ENCODE measurements around the gene C1QTNF1. TPM values are rescaled to one million over a fixed set of nuclear protein-coding genes. Genes with fewer than 3 reads are reported as not detected.

Gene C1QTNF1
- polyA plus RNA-seq, 1 of the 3 experiments (the other 2 are of a cell fraction) = 14.3 TPM

DNA sequence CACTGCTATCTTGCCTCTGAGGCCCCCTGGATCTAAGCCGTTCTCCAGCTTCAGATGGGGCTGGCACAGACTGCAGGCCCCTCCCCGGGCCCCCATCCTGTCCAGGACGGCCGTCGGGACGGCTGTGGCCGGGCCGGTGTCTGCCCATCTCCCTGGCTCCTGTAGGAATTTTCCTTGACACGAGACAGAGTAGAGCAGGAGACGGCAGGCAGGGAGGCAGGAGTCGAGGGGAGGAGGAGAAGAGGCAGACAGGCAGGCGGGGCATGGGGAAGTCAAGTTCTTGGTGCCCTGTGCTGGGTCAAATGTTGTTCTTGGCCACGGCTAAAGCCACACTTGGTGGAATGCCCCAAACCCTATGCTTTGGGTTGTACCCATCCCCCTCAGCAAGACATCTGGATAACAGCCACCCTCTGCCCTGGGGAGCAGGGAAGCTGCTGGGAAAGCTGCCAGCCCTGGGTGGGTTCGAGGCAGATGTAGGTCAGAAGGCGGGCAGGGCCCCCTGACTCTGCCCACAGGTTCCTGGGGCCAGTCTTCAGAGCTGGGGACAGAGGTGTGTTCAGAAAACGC, 4.0 kb downstream of the C1QTNF1 start:
- Histone ChIP-seq H3K4me2 (peak overlapping the region; percentile 72), H3K9me3 (no peaks in the 10 kb centered on the region), H3F3A (replicated peaks; ENCODE audit: insufficient read depth) (no peaks in the 10 kb centered on the region), H3K27me3 (ENCODE audit: insufficient read depth) (no peaks in the 10 kb centered on the region), H3K9me2 (no peaks in the 10 kb centered on the region), H3K79me2 (ENCODE audit: insufficient read depth) (no peaks in the 10 kb centered on the region), H3K9ac (peak overlapping the region; percentile 23; the same call in 1 of the 2 replicates), H4K20me1 (ENCODE audit: insufficient read depth) (no peaks in the 10 kb centered on the region), H3K4me1 (ENCODE audit: control insufficient read depth in 1 of 2, insufficient read depth in 2 of 2, low read depth in 1 of 2, low read length in 1 of 2) (peaks cover 33 to 59% of the 10 kb centered on the region in 2 experiments), H3K36me3 (replicated peaks in 1 of 2; ENCODE audit: control insufficient read depth in 1 of 2, insufficient read depth in 2 of 2, low read length in 1 of 2) (no peaks in the 10 kb centered on the region), H3K27ac (ENCODE audit: low read depth in 2 of 2, low read length in 1 of 2) (peak overlapping the region; percentile 51 to 92; a peak in 3 of 4 replicates), H2AFZ (ENCODE audit: low read depth) (peak overlapping the region; percentile 48; the same call in 1 of the 2 replicates), H3K4me3 (ENCODE audit: low read depth in 2 of 2, low read length in 1 of 2) (peak overlapping the region in 1 of 2 experiments; percentile 19; a peak in 1 of 4 replicates)
- 27% methylated on average over 16 of the region's 16 CpGs for WGBS (ENCODE audit: low lambda C conversion rate)
- TF ChIP-seq RCOR1 (IDR thresholded peaks at IDR 0.05; ENCODE audit: low read length) (peak; percentile 94), NRF1 (IDR thresholded peaks at IDR 0.05; ENCODE audit: low read depth, low read length) (no peak), MEF2A (IDR thresholded peaks at IDR 0.05; ENCODE audit: borderline replicate concordance, low read depth) (no peak), NFIC (IDR thresholded peaks at IDR 0.05; ENCODE audit: borderline replicate concordance) (peak; percentile 83), ELF1 (IDR thresholded peaks at IDR 0.05) (no peak), GATA2 (CRISPR knock-in tag; IDR thresholded peaks at IDR 0.05) (peak; percentile 47), RXRA (IDR thresholded peaks at IDR 0.05; ENCODE audit: borderline replicate concordance, low read depth) (peak; percentile 43; the same call in 1 of the 2 replicates), CHD2 (IDR thresholded peaks at IDR 0.05; ENCODE audit: low read length, partially characterized antibody) (peak; percentile 97), FOXJ3 (CRISPR knock-in tag; IDR thresholded peaks at IDR 0.05) (no peak), EP300 (IDR thresholded peaks at IDR 0.05; ENCODE audit: borderline replicate concordance in 1 of 2, low read depth in 1 of 2, low read length in 1 of 2) (peak; percentile 32 to 88; a peak in 3 of 4 replicates), SIN3A (IDR thresholded peaks at IDR 0.05; ENCODE audit: borderline replicate concordance, low read depth, low read length) (0 out of 2 replicates have a peak, but pooled peaks have one; percentile 18), POLR2AphosphoS5 (IDR thresholded peaks at IDR 0.05; ENCODE audit: low read depth, low read length) (peak; percentile 46; the same call in 1 of the 2 replicates), TCF12 (IDR thresholded peaks at IDR 0.05) (peak; percentile 93), JUND (IDR thresholded peaks at IDR 0.05) (no peak), YY1 (IDR thresholded peaks at IDR 0.05; ENCODE audit: low read depth) (no peak)
- TF ChIP-seq, protein P1, sequence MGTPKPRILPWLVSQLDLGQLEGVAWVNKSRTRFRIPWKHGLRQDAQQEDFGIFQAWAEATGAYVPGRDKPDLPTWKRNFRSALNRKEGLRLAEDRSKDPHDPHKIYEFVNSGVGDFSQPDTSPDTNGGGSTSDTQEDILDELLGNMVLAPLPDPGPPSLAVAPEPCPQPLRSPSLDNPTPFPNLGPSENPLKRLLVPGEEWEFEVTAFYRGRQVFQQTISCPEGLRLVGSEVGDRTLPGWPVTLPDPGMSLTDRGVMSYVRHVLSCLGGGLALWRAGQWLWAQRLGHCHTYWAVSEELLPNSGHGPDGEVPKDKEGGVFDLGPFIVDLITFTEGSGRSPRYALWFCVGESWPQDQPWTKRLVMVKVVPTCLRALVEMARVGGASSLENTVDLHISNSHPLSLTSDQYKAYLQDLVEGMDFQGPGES (IDR thresholded peaks at IDR 0.05; ENCODE audit: low read depth, low read length) = peak; percentile 14; the same call in 1 of the 2 replicates
- TF ChIP-seq, protein P2, sequence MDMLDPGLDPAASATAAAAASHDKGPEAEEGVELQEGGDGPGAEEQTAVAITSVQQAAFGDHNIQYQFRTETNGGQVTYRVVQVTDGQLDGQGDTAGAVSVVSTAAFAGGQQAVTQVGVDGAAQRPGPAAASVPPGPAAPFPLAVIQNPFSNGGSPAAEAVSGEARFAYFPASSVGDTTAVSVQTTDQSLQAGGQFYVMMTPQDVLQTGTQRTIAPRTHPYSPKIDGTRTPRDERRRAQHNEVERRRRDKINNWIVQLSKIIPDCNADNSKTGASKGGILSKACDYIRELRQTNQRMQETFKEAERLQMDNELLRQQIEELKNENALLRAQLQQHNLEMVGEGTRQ (IDR thresholded peaks at IDR 0.05; ENCODE audit: borderline replicate concordance, low read depth, low read length) = no peak
- ChIA-PET POLR2A (interaction anchor here (0.7 to 2.1 kb wide), 8 partner anchors 9 to 112 kb away, joined by 3 to 11 read pairs (median 4); partner anchors contain the start of genes CANT1 and LGALS3BP), CTCF (interaction anchor here (0.9 to 22.0 kb wide), 18 partner anchors 9 to 531 kb away, joined by 3 to 405 read pairs (median 6); partner anchors contain the start of gene LGALS3BP)
- peak; percentile 92 for DNase-seq

Measured in SK-N-SH (cell line).